Measurements from ENCODE around the gene ARID2.

The ARID2 gene

GRCh38 chr12:45948546-45948945, 219.0 kb downstream of the ARID2 start:
- H3K27ac ChIP-seq (ENCODE audit: low read length) = no peak overlapping the region
- no peak overlapping the region for H3K4me3 ChIP-seq (ENCODE audit: low read length)
- H3K4me1 ChIP-seq (ENCODE audit: control insufficient read depth, insufficient read depth, low read length) = no peaks in the 10 kb centered on the region
- no peaks in the 10 kb centered on the region; the same call in 1 of the 2 replicates for H3K36me3 ChIP-seq (ENCODE audit: control insufficient read depth, insufficient read depth, low read length)
- H3K27me3 ChIP-seq (ENCODE audit: control insufficient read depth, insufficient read depth, low read length) = no peaks in the 10 kb centered on the region
- H3K9me3 ChIP-seq (ENCODE audit: control insufficient read depth, insufficient read depth, low read length) = no peaks in the 10 kb centered on the region
- no peak for DNase-seq (ENCODE audit: low read depth, low spot score)

Data from iPS DF 6.9 (cell line).